ENCODE measurements around the gene TRAIP.
"Not testable (repeated sequence)": the region's sequence is repeated elsewhere in the genome, so short reads cannot be mapped to it uniquely, and the experiment has no call there.

The TRAIP gene

GRCh38 chr3:49790626-49791411 lies 65.5 kb downstream of the TRAIP start:
- no peak for DNase-seq

GRCh38 chr3:49788056-49788455 lies 68.3 kb downstream of the TRAIP start:
- DNase-seq = no peak

- no peak for DNase-seq
These were observed 68.8 kb downstream of the TRAIP start for GRCh38 chr3:49787536-49787935.

- no peak for DNase-seq
These were observed 69.2 kb downstream of the TRAIP start for GRCh38 chr3:49787182-49787464.

- DNase-seq = peak; percentile 100
These were observed 69.8 kb downstream of the TRAIP start, which contains the start of gene IP6K1 for GRCh38 chr3:49786357-49787181. TSS of gene IP6K1 (minus strand) at chr3:49786542. CDS start at chr3:49748040, 38,502 bp downstream.

- DNase-seq = peak; percentile 45
These were observed 70.6 kb downstream of the TRAIP start for GRCh38 chr3:49785565-49786356.

GRCh38 chr3:49782277-49782676 lies 74.1 kb downstream of the TRAIP start:
- not testable (repeated sequence) for DNase-seq

- no peak for DNase-seq
These were observed 74.8 kb downstream of the TRAIP start for GRCh38 chr3:49781415-49782199.

GRCh38 chr3:49780975-49781365 lies 75.4 kb downstream of the TRAIP start:
- not testable (repeated sequence) for DNase-seq

GRCh38 chr3:49780080-49780974 lies 76.0 kb downstream of the TRAIP start:
- DNase-seq = no peak

GRCh38 chr3:49779358-49780079 lies 76.8 kb downstream of the TRAIP start:
- DNase-seq = no peak
